Endothelial cell (in vitro differentiated cells): ENCODE results near the gene RIMS3. TPM values are rescaled to one million over a fixed set of nuclear protein-coding genes. Genes with fewer than 3 reads are reported as not detected.
A peak's percentile ranks its signal among the peaks of the same experiment; 100 is the strongest.

Experiments
- DNase-seq: peaks from one replicate; pipeline ENCODE4 v3.0.0; 2021; ENCODE audit warnings: low spot score
- H3K27ac Mint-ChIP-seq: one replicate; pipeline ENCODE4 v1.8.0; 2021; ENCODE audit warnings: mixed read lengths, inconsistent platforms; ENCODE audit not compliant: unreplicated experiment
- H3K27me3 Mint-ChIP-seq: one replicate; pipeline ENCODE4 v1.8.0; 2021; ENCODE audit warnings: mild to moderate bottlenecking, moderate library complexity, mixed read lengths, inconsistent platforms; ENCODE audit not compliant: unreplicated experiment
- H3K36me3 Mint-ChIP-seq: one replicate; pipeline ENCODE4 v1.8.0; 2021; ENCODE audit warnings: mild to moderate bottlenecking, low read depth, mixed read lengths, inconsistent platforms; ENCODE audit not compliant: unreplicated experiment
- H3K4me1 Mint-ChIP-seq: one replicate; pipeline ENCODE4 v1.8.0; 2021; ENCODE audit warnings: mild to moderate bottlenecking, mixed read lengths, inconsistent platforms; ENCODE audit not compliant: unreplicated experiment
- H3K4me3 Mint-ChIP-seq: one replicate; pipeline ENCODE4 v1.8.0; 2021; ENCODE audit warnings: mild to moderate bottlenecking, mixed read lengths, inconsistent platforms; ENCODE audit not compliant: unreplicated experiment
- H3K9me3 Mint-ChIP-seq: one replicate; pipeline ENCODE4 v1.8.0; 2021; ENCODE audit warnings: mixed read lengths, inconsistent platforms; ENCODE audit not compliant: unreplicated experiment
- total RNA-seq: library from RNA; stranded (reverse); fragmentation: NEBNext Ultra II Directional; extraction: Animal tissue kit (Norgen Biotek cat#: 25700); gene quantifications from one replicate; pipeline ENCODE4 v1.2.1, GENCODE V29; 2021; ENCODE audit not compliant: unreplicated experiment
- TF ChIP-seq, protein P1 (sequence below): fragments of 200-600 bp; sonication (generic); IDR thresholded peaks from one replicate; pipeline ENCODE4 v1.5.0; 2021; ENCODE audit warnings: antibody characterized with exemption; ENCODE audit not compliant: unreplicated experiment

The RIMS3 gene
- total RNA-seq, 1 donor from 2014 or later = 5.4 TPM

DNA sequence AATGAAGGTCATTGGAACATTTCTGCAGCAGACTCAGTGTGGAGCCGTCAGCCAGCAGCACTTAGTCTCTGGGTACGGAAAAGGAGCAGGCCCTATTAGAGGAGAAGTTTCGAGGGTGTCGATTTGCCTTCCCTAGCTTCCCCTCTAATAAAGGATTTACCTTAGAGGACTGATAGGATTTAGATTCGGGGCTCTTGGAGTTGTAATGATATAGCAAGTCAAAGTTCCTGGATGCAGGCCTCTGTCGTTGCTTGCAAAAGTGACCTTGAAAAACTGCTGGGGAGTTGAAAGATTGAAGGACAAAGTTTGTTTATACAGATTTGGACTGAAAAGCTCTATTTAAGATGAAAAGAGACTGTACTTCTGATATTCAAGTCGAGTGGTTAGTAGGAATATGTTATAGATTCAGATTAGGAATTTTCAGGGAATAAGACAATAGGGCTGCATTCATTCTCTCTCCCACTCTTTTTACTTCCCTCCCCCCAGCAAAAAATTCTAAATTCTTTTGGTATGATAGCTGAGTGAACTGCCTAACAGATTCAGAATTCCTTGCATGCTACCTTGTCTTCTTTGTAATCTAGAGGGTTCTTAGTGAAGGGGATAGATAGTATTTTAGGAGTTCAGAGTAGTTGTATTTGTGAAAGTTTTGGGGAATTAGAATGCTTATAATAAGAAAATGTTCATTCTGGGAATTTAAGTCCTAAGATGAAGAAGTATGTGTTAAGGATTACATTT is 45.3 kb upstream of the RIMS3 start:
- peaks cover 36% of the 10 kb centered on the region for H3K4me1 Mint-ChIP-seq
- no peaks in the 10 kb centered on the region for H3K9me3 Mint-ChIP-seq
- TF ChIP-seq, protein P1, sequence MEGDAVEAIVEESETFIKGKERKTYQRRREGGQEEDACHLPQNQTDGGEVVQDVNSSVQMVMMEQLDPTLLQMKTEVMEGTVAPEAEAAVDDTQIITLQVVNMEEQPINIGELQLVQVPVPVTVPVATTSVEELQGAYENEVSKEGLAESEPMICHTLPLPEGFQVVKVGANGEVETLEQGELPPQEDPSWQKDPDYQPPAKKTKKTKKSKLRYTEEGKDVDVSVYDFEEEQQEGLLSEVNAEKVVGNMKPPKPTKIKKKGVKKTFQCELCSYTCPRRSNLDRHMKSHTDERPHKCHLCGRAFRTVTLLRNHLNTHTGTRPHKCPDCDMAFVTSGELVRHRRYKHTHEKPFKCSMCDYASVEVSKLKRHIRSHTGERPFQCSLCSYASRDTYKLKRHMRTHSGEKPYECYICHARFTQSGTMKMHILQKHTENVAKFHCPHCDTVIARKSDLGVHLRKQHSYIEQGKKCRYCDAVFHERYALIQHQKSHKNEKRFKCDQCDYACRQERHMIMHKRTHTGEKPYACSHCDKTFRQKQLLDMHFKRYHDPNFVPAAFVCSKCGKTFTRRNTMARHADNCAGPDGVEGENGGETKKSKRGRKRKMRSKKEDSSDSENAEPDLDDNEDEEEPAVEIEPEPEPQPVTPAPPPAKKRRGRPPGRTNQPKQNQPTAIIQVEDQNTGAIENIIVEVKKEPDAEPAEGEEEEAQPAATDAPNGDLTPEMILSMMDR = no peak
- peaks cover 3% of the 10 kb centered on the region for H3K27me3 Mint-ChIP-seq
- no peak for DNase-seq
- no peaks in the 10 kb centered on the region for H3K36me3 Mint-ChIP-seq
- H3K4me3 Mint-ChIP-seq = peak overlapping the region; percentile 99
- H3K27ac Mint-ChIP-seq = peak overlapping the region; percentile 100

DNA sequence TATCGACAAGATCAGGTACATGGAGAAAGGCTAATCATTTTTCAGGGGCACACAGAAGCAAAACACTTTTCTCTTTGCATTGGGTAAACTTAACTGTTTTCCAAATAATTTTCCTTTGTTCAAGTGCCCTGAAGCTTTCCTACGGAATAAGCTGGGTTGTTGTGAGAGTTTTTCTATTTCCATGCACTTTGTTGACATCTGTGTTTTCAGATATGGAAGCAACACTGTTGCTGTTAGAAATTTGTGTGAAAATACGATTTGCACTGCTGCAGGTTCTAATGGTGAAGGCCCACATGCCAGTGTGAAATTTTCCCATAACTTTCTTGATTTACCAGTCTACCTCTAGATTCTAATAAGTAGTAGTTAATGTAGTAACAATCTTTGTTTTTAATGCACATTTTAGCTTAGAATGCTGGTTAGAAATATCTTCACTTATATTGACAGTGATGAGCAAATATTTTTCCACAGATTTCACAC is 44.4 kb upstream of the RIMS3 start:
- DNase-seq = no peak
- Mint-ChIP-seq H3K9me3 (no peaks in the 10 kb centered on the region), H3K36me3 (no peaks in the 10 kb centered on the region), H3K4me3 (peak overlapping the region; percentile 99), H3K27ac (peak overlapping the region; percentile 100), H3K4me1 (peaks cover 36% of the 10 kb centered on the region), H3K27me3 (peaks cover 3% of the 10 kb centered on the region)
- TF ChIP-seq, protein P1 = no peak

DNA sequence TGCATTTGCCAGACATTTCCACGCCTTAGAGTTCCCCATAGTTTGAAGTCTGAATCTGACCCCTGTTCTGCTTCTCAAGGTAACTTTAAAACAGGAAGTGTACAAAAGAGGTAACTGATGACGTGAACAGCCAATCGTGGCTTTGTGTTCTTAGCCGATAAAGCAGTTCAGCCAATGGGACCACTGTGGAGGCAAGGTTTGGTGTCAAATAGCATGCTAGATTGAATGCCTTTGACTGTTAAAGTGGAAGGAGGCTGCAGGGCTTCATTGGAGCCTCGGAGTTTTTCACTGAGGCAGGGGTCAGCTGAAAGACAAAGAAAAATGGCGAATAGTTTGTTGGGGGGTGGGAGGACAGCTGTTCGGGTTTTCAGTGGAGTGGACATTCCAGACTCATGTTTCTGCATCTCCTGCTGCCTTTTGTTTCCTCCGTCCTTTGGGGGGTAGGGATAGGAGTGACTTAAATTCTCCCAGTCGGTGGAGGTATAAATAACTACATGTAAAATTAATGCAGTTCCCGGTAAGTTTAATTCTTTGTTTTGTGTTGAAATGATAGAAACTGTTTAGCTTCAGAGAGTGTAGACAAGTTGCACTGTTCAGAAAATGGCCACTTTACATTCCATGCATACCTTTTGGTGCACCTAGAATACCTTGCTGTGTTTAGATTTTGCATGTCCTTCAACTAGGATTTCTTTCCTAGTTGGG is 43.8 kb upstream of the RIMS3 start:
- H3K4me1 Mint-ChIP-seq = peaks cover 40% of the 10 kb centered on the region

DNA sequence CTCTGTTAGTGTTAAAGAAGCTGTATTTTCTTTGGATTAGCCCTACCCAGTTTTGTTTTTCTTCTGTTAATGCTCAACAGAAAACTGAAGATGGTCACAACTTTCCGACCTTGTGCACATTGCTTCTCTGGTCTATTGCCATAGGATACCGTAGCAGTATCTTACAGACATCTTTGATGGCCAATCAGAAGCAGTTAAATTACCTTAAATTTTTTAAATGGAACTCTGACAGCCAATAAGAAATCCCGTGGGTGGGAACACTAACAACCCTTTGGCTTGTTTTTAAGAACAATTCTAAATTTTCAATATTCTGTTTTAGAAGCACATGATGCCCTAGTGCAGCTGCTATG is 43.2 kb upstream of the RIMS3 start:
- H3K27ac Mint-ChIP-seq = peak overlapping the region; percentile 100
- H3K4me1 Mint-ChIP-seq = peaks cover 42% of the 10 kb centered on the region
- DNase-seq = no peak
- TF ChIP-seq, protein P1 = no peak
- H3K27me3 Mint-ChIP-seq = peaks cover 3% of the 10 kb centered on the region
- H3K36me3 Mint-ChIP-seq = no peaks in the 10 kb centered on the region
- H3K4me3 Mint-ChIP-seq = peak overlapping the region; percentile 99
- no peaks in the 10 kb centered on the region for H3K9me3 Mint-ChIP-seq

More for the DNA sequence above, 43.8 kb upstream of the RIMS3 start:
- H3K9me3 Mint-ChIP-seq = no peaks in the 10 kb centered on the region
- TF ChIP-seq, protein P1 = no peak
- no peaks in the 10 kb centered on the region for H3K36me3 Mint-ChIP-seq
- peak; percentile 57 for DNase-seq
- peak overlapping the region; percentile 99 for H3K4me3 Mint-ChIP-seq
- H3K27me3 Mint-ChIP-seq = peaks cover 3% of the 10 kb centered on the region
- peak overlapping the region; percentile 100 for H3K27ac Mint-ChIP-seq

GRCh38 chr1:40706626-40707025 is 41.1 kb upstream of the RIMS3 start:
- Mint-ChIP-seq H3K27me3 (peaks cover 3% of the 10 kb centered on the region), H3K4me1 (peaks cover 29% of the 10 kb centered on the region), H3K36me3 (no peaks in the 10 kb centered on the region), H3K9me3 (no peaks in the 10 kb centered on the region), H3K27ac (no peak overlapping the region), H3K4me3 (no peak overlapping the region)
- DNase-seq = no peak
- TF ChIP-seq, protein P1 = no peak
